PC-3 (cell line): ENCODE data around the gene DRG1. TPM values are rescaled to one million over a fixed set of nuclear protein-coding genes. Genes with fewer than 3 reads are reported as not detected.

Source experiments
- ATAC-seq: fragments of 200-7000 bp; cut with Tn5 transposase; 2 replicates; pipeline ENCODE4 v1.9.1; 2020; ENCODE audit warnings: mild to moderate bottlenecking, moderate library complexity
- BruUV-seq: library from RNA; stranded (reverse); fragments of 400-500 nt; replicated peaks from 2 replicates; lab custom pipeline; 2021; lab: Mats Ljungman, UMichigan
- CTCF ChIA-PET: fragments of 300-600 bp; sonication (Branson Sonifier 250); formaldehyde crosslinking; loops from one replicate; lab custom pipeline; 2022; ENCODE audit warnings: antibody characterized with exemption; lab: Charles Lee
- POLR2A ChIA-PET: fragments of 300-600 bp; sonication (Branson Sonifier 250); formaldehyde crosslinking; loops from one replicate; lab custom pipeline; 2022; ENCODE audit warnings: antibody characterized with exemption; ENCODE audit not compliant: unreplicated experiment; lab: Charles Lee
- DNase-seq: peaks from one replicate; pipeline ENCODE4 v3.0.0-alpha.2; 2015
- H2AFZ ChIP-seq: fragments of 300-600 bp; sonication (generic); 2 replicates; pipeline ENCODE4 v1.6.0; 2016; ENCODE audit warnings: antibody characterized with exemption, low read length
- H3F3A ChIP-seq: fragments of 300-600 bp; sonication (generic); one replicate; pipeline ENCODE4 v1.6.0; 2017; ENCODE audit warnings: antibody characterized with exemption, low read length, control low read depth, mild to moderate bottlenecking; ENCODE audit not compliant: unreplicated experiment
- H3K27ac ChIP-seq: fragments of 300-600 bp; sonication (generic); 2 replicates; pipeline ENCODE4 v1.5.1; 2016; ENCODE audit warnings: mild to moderate bottlenecking, low read length
- H3K27me3 ChIP-seq: fragments of 300-600 bp; sonication (generic); 2 replicates; pipeline ENCODE4 v1.6.1; 2016; ENCODE audit warnings: low read length, mixed read lengths
- H3K36me3 ChIP-seq: fragments of 300-600 bp; sonication (generic); 2 replicates; pipeline ENCODE4 v1.6.1; 2016; ENCODE audit warnings: low read depth, mixed run types, low read length, mixed read lengths
- H3K4me1 ChIP-seq: fragments of 300-600 bp; sonication (generic); 2 replicates; pipeline ENCODE4 v1.5.1; 2016; ENCODE audit warnings: low read length; ENCODE audit not compliant: insufficient read depth
- H3K4me2 ChIP-seq: fragments of 300-600 bp; sonication (generic); 2 replicates; pipeline ENCODE4 v1.6.0; 2016; ENCODE audit warnings: low read length
- H3K4me3 ChIP-seq: fragments of 300-600 bp; sonication (generic); 2 replicates; pipeline ENCODE4 v1.5.1; 2016; ENCODE audit warnings: mild to moderate bottlenecking, low read length, mixed read lengths
- H3K79me2 ChIP-seq: fragments of 300-600 bp; sonication (generic); 2 replicates; pipeline ENCODE4 v1.6.1; 2017; ENCODE audit warnings: low read length, mixed read lengths
- H3K9ac ChIP-seq: fragments of 300-600 bp; sonication (generic); 2 replicates; pipeline ENCODE4 v1.6.0; 2016; ENCODE audit warnings: mild to moderate bottlenecking, low read length
- H3K9me2 ChIP-seq: fragments of 300-600 bp; sonication (generic); replicated peaks from 2 replicates; pipeline ENCODE4 v1.6.1; 2016; ENCODE audit warnings: mixed run types, low read length, mixed read lengths
- H3K9me3 ChIP-seq: fragments of 300-600 bp; sonication (generic); 2 replicates; pipeline ENCODE4 v1.6.1; 2016; ENCODE audit warnings: low read length, mixed read lengths
- H4K20me1 ChIP-seq: fragments of 300-600 bp; sonication (generic); 2 replicates; pipeline ENCODE4 v1.6.1; 2016; ENCODE audit warnings: low read length, mixed read lengths
- CTCF ChIP-seq: fragments of 300-600 bp; sonication (generic); conservative IDR thresholded peaks from 2 replicates; pipeline ENCODE4 v1.5.1; 2017; ENCODE audit warnings: antibody characterized with exemption, low read depth, mild to moderate bottlenecking, low read length
- EZH2 ChIP-seq: fragments of 300-600 bp; sonication (generic); IDR thresholded peaks from one replicate; pipeline ENCODE4 v1.6.1; 2017; ENCODE audit warnings: antibody characterized with exemption, mild to moderate bottlenecking, low read length; ENCODE audit not compliant: unreplicated experiment
- EZH2phosphoT487 ChIP-seq: fragments of 300-600 bp; sonication (generic); IDR thresholded peaks from 2 replicates; pipeline ENCODE4 v1.6.1; 2018; ENCODE audit warnings: mild to moderate bottlenecking, antibody characterized with exemption, low read length, borderline replicate concordance
- intact Hi-C: fragments of 100-400 bp; cut with micrococcal nuclease; formaldehyde crosslinking; loops from 2 replicates; pipeline ENCODE4 v1.9.0; 2023
- total RNA-seq: library from RNA; depleted of rRNA; stranded (reverse); fragments of >200 nt; gene quantifications from 2 replicates; pipeline ENCODE4 v1.2.3, GENCODE V29; 2014

Gene DRG1
- total RNA-seq, 1 experiment from 2014 or later, result 49.9 TPM

GRCh38 chr22:31446767-31447166, 47.4 kb downstream of the DRG1 start:
- no peaks in the 10 kb centered on the region for H3K4me1 ChIP-seq
- no peak for ATAC-seq
- BruUV-seq, result no TSS peak
- no peak overlapping the region for H3K4me3 ChIP-seq
- H3K36me3 ChIP-seq, result no peaks in the 10 kb centered on the region; the same call in 1 of the 2 replicates
- no peaks in the 10 kb centered on the region for H3K79me2 ChIP-seq
- DNase-seq, result no peak
- TF ChIP-seq CTCF (no peak), EZH2phosphoT487 (no peak), EZH2 (no peak)
- no peaks in the 10 kb centered on the region for H4K20me1 ChIP-seq
- H3K9me2 ChIP-seq, result no peaks in the 10 kb centered on the region
- CTCF ChIA-PET, result no interaction called here
- no peak overlapping the region for H3K9ac ChIP-seq
- no peak overlapping the region for H2AFZ ChIP-seq
- no peaks in the 10 kb centered on the region for H3F3A ChIP-seq
- no peak overlapping the region for H3K27ac ChIP-seq
- no peaks in the 10 kb centered on the region for H3K9me3 ChIP-seq
- H3K27me3 ChIP-seq, result no peaks in the 10 kb centered on the region
- POLR2A ChIA-PET, result no interaction called here
- intact Hi-C loops, result no loop called here
- H3K4me2 ChIP-seq, result no peak overlapping the region

GRCh38 chr22:31447337-31447736, 47.9 kb downstream of the DRG1 start:
- no peaks in the 10 kb centered on the region for H3F3A ChIP-seq
- H3K27ac ChIP-seq, result no peak overlapping the region
- H3K4me3 ChIP-seq, result no peak overlapping the region
- H3K9ac ChIP-seq, result no peak overlapping the region
- H3K4me2 ChIP-seq, result no peak overlapping the region
- TF ChIP-seq EZH2phosphoT487 (no peak), EZH2 (no peak), CTCF (no peak)
- CTCF ChIA-PET, result no interaction called here
- no peaks in the 10 kb centered on the region for H3K9me2 ChIP-seq
- no peaks in the 10 kb centered on the region for H3K9me3 ChIP-seq
- H3K79me2 ChIP-seq, result no peaks in the 10 kb centered on the region
- H4K20me1 ChIP-seq, result no peaks in the 10 kb centered on the region
- no peaks in the 10 kb centered on the region for H3K4me1 ChIP-seq
- POLR2A ChIA-PET, result no interaction called here
- DNase-seq (no peak), ATAC-seq (no peak)
- BruUV-seq, result no TSS peak
- no peaks in the 10 kb centered on the region for H3K27me3 ChIP-seq
- no peak overlapping the region for H2AFZ ChIP-seq
- no peaks in the 10 kb centered on the region; the same call in 1 of the 2 replicates for H3K36me3 ChIP-seq
- intact Hi-C loops, result no loop called here

- intact Hi-C loops, result no loop called here
- H3K36me3 ChIP-seq, result no peaks in the 10 kb centered on the region; the same call in 1 of the 2 replicates
- no peaks in the 10 kb centered on the region for H3K79me2 ChIP-seq
- H3K4me1 ChIP-seq, result no peaks in the 10 kb centered on the region
- no peak overlapping the region for H3K4me2 ChIP-seq
- H3F3A ChIP-seq, result no peaks in the 10 kb centered on the region
- no peaks in the 10 kb centered on the region for H3K9me3 ChIP-seq
- DNase-seq, result no peak
- ChIA-PET CTCF (no interaction called here), POLR2A (no interaction called here)
- no peak overlapping the region for H3K27ac ChIP-seq
- H4K20me1 ChIP-seq, result no peaks in the 10 kb centered on the region
- BruUV-seq, result no TSS peak
- no peaks in the 10 kb centered on the region for H3K27me3 ChIP-seq
- TF ChIP-seq CTCF (no peak), EZH2phosphoT487 (no peak), EZH2 (no peak)
- no peak overlapping the region for H3K4me3 ChIP-seq
- H3K9ac ChIP-seq, result no peak overlapping the region
- no peaks in the 10 kb centered on the region for H3K9me2 ChIP-seq
- H2AFZ ChIP-seq, result no peak overlapping the region
- ATAC-seq, result no peak
These were observed 49.0 kb downstream of the DRG1 start for GRCh38 chr22:31448382-31448781.
